ENCODE results near the gene MPDZ.

DNA sequence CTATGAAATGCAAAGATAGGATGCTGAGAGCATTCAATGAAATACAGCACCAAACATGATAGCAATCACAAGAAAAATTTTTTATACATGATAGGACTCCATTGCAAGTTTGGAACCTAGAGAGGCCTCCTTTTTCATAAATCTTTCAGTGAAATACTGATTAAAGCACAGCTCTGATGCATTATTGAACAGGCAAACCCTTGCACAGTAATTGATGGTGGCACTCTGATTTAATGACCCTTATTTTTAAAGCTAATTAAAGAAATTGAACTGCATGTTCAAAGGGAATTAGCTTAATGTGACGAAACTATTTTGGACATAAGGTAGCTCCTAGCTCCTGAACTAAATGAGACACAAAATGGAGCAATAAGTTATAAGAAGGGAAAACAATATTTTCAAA, 44.6 kb downstream of the MPDZ start:
- TF ChIP-seq MED1 (CRISPR knock-in tag; IDR thresholded peaks at IDR 0.05) (no peak), LCORL (IDR thresholded peaks at IDR 0.05) (no peak), LCORL (CRISPR knock-in tag; IDR thresholded peaks at IDR 0.05) (no peak), CHD4 (IDR thresholded peaks at IDR 0.05; ENCODE audit: borderline replicate concordance, low read length) (no peak), ADNP (CRISPR knock-in tag; IDR thresholded peaks at IDR 0.05) (no peak), EZH2 (conservative IDR thresholded peaks at IDR 0.05; ENCODE audit: low read depth, low read length) (no peak), TAF1 (CRISPR knock-in tag; IDR thresholded peaks at IDR 0.05) (no peak), POLR2A (IDR thresholded peaks at IDR 0.05; ENCODE audit: insufficient read depth in 1 of 2, low read depth in 2 of 2, low read length in 2 of 2) (no peak), ZNF598 (CRISPR knock-in tag; IDR thresholded peaks at IDR 0.05; ENCODE audit: borderline replicate concordance) (no peak), EHMT2 (IDR thresholded peaks at IDR 0.05; ENCODE audit: borderline replicate concordance, low read depth, low read length) (no peak), HCFC1 (IDR thresholded peaks at IDR 0.05; ENCODE audit: low read depth, low read length) (no peak)
- TF ChIP-seq, protein P1, sequence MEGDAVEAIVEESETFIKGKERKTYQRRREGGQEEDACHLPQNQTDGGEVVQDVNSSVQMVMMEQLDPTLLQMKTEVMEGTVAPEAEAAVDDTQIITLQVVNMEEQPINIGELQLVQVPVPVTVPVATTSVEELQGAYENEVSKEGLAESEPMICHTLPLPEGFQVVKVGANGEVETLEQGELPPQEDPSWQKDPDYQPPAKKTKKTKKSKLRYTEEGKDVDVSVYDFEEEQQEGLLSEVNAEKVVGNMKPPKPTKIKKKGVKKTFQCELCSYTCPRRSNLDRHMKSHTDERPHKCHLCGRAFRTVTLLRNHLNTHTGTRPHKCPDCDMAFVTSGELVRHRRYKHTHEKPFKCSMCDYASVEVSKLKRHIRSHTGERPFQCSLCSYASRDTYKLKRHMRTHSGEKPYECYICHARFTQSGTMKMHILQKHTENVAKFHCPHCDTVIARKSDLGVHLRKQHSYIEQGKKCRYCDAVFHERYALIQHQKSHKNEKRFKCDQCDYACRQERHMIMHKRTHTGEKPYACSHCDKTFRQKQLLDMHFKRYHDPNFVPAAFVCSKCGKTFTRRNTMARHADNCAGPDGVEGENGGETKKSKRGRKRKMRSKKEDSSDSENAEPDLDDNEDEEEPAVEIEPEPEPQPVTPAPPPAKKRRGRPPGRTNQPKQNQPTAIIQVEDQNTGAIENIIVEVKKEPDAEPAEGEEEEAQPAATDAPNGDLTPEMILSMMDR (CRISPR knock-in tag; IDR thresholded peaks at IDR 0.05), result no peak
- TF ChIP-seq, protein P2, sequence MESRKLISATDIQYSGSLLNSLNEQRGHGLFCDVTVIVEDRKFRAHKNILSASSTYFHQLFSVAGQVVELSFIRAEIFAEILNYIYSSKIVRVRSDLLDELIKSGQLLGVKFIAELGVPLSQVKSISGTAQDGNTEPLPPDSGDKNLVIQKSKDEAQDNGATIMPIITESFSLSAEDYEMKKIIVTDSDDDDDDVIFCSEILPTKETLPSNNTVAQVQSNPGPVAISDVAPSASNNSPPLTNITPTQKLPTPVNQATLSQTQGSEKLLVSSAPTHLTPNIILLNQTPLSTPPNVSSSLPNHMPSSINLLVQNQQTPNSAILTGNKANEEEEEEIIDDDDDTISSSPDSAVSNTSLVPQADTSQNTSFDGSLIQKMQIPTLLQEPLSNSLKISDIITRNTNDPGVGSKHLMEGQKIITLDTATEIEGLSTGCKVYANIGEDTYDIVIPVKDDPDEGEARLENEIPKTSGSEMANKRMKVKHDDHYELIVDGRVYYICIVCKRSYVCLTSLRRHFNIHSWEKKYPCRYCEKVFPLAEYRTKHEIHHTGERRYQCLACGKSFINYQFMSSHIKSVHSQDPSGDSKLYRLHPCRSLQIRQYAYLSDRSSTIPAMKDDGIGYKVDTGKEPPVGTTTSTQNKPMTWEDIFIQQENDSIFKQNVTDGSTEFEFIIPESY (CRISPR knock-in tag; IDR thresholded peaks at IDR 0.05), result no peak
